ENCODE results near the gene ASB13.

The ASB13 gene

GRCh38 chr10:5647507-5648240 is 18.7 kb downstream of the ASB13 start:
- no peak for DNase-seq (ENCODE audit: low read depth)

DNA sequence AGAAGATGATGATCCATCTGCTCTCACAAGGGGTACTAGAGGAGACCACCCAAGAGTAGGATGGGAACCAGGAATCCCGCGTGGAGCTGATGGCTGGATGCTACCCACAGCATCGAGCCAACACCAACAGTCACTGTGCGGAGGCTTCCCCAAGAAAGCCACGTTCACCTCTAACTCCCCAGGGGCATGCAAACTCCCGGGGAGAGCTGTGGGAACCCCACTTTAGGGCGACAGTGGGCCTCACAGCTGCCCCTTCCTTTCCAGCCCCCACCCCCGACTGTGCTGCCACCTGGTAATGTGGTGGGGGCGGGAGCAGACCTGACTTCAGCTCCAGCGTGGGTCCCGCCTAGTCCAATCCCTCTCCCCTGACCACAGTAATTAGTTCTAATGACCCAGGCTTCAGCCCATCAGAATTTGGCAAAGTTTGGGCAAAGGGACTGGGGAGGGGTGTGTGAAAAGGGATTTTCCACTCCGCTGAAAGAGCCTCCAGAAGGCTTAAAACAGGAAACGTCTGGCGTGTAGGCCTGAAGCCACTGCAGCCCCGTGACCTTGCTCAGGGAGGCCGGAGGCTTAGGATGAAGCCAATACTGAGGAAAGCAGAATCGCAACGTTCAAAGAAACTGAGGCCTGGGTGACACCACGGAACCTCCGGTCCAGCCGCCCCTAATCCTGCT is 20.3 kb downstream of the ASB13 start:
- DNase-seq (ENCODE audit: low read depth): no peak

DNA sequence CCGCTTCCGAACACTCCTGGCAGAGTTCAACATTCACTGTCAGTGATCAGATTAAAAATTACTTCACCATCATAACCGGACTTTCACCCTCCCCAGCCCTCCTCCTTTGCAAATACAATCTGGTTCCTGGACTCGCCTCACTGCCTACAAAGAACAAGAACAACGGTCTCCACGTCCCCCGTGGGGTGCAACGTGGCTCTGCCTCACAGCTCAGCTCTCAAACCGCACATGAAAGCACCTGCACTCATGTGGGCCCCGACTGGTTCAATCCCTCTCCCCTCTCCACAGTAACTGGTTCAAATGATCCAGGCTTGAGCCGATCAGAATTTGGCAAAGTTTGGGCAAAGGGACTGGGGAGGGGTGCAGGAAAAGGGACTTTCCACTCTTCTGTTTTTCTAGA is 21.0 kb downstream of the ASB13 start:
- no peak for DNase-seq (ENCODE audit: low read depth)

DNA sequence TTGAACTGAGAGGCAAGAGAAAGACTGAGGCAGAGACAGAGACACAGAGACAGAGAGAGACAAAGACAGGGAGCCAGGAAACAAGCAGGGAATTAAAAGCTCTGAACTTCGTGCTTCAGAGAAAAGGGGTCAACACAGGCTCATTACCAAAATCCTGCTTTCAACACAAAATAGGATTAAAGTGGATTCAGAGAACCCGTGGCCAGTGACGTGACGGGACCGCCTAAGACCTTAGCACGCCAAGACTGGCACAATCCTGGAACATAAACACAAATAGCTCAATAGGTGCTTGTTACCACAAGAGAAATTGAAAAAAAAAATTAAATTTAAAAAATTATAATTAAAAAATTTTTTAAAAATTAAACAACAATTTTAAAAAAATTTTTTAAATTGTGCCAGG is 21.5 kb downstream of the ASB13 start:
- no peak for DNase-seq (ENCODE audit: low read depth)

DNA sequence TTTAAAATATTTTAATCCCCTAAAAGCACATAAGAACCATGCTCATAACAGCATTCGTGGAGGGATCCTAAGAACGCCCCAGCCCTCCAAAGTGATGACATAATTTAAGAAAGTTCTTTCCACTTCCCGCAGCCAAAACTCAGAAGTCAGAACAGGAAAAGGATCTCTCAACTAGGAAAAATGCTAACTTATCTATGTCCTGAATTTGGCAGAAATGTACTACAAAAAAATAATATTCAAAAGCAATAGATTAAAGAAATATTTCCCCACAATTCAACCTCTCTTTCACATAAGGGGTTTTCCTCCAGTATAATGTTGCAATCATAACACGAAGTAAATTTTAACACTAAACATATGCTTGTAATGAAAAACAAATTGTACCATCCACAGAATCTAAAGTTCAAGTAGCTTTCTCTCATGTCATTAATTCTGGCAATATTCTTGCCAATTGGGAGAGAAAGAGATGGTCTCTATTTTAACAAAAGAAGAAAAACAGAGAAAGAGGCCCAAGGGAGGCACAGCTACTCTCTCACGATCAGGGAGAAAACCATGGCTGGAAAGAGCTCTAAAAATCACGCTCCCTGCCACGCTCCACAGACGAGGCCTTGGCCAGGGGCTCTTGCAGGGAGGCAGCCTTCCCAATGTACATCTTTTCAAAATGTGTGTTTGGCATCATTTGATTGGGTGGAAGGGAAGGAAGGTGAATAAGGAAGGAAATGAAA is 22.9 kb downstream of the ASB13 start:
- no peak for DNase-seq (ENCODE audit: low read depth)

GRCh38 chr10:5641501-5641900 is 24.9 kb downstream of the ASB13 start:
- DNase-seq (ENCODE audit: low read depth): no peak

- no peak for DNase-seq (ENCODE audit: low read depth)
Observed at GRCh38 chr10:5640501-5640900, 25.9 kb downstream of the ASB13 start.

- no peak for DNase-seq (ENCODE audit: low read depth)
Observed at GRCh38 chr10:5640036-5640435, 26.4 kb downstream of the ASB13 start.

DNA sequence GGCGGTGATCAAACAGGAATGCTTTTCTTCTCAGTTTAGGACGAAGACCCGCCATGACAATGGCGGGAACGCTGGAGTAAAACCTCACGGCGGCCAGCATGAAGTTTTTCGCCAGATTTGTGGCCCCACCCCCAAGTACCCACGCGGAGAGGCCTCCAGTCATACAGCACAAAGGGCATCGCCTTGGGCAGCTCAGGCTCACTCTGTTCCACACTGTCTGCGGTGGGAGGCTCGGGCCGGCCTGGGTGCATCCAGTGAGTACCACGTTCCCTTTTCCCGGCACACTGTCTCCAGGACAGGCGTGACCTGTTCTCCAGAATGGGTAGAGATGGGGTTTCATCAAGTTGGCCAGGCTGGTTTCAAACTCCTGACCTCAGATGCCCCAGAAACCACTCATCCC is 27.3 kb downstream of the ASB13 start:
- DNase-seq (ENCODE audit: low read depth): no peak

DNA sequence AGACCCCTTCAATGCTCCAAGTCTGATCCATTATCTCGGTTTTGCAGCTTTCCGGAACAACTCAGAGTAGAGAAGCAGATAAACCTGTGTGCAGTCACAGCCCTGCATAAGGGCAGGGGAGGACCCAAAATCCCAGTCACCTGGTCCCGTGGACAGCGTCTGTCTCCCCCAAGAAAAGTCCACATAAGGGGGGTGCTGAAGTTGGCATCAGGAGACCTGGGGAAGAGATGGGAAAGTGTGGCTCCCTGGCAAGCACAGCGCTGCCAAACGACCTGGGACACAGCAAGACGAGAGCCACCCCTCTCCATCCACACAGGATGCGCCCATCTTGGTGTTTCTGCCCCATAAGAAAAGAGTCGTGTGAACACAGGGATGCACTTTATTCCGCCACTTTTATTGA is 27.9 kb downstream of the ASB13 start:
- no peak for DNase-seq (ENCODE audit: low read depth)

GRCh38 chr10:5634918-5635317 is 31.5 kb downstream of the ASB13 start:
- DNase-seq (ENCODE audit: low read depth): no peak

DNA sequence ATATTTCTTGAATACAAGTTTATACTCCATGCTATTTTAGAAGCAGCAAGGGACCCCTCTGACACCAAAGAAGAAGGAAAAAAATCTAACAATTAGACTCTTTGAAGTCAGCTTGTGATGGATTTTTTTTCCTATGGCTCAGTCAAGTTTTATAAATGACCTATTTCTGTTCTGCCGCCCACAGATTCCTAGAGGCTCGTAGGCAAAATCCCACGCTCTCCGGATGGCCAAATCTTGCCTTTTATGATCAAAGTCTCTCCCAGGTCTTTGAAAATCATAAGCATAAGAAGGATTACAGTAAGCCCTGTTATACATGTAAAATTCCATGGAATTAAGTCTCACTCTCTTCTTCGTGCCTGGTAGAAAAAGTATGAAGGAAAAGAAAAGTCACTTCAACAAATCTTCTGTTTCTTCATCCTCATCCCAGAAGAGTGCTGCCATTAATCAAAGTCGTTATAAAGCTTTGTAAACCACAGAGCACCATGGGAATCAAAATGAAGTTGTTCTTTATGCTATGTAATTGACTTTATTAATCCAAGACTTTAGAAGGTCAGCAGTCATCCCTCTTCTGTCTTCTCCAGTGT is 33.1 kb downstream of the ASB13 start:
- DNase-seq (ENCODE audit: low read depth): no peak

DNA sequence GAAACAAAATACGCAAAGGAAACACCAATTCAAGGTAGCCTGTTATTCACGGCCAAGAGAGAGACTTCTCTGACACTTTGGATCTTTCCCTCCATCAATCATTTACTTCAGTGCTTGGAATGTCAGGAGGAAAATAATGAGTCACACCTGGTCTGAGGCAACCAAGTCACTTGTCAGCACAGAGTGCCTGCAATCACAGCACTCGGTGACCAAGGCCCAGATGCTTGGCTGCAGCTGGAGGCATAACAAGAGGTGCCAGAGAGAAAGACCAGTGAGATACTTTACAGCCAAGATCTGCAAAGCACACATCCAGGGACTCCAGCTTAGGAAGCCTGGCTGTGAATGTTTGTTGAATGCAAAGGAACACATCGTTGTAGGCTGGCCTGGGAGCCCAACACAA is 33.9 kb downstream of the ASB13 start:
- no peak for DNase-seq (ENCODE audit: low read depth)

GRCh38 chr10:5631936-5632335 is 34.5 kb downstream of the ASB13 start:
- no peak for DNase-seq (ENCODE audit: low read depth)

GRCh38 chr10:5630112-5630436 is 36.3 kb downstream of the ASB13 start:
- DNase-seq (ENCODE audit: low read depth): no peak

DNA sequence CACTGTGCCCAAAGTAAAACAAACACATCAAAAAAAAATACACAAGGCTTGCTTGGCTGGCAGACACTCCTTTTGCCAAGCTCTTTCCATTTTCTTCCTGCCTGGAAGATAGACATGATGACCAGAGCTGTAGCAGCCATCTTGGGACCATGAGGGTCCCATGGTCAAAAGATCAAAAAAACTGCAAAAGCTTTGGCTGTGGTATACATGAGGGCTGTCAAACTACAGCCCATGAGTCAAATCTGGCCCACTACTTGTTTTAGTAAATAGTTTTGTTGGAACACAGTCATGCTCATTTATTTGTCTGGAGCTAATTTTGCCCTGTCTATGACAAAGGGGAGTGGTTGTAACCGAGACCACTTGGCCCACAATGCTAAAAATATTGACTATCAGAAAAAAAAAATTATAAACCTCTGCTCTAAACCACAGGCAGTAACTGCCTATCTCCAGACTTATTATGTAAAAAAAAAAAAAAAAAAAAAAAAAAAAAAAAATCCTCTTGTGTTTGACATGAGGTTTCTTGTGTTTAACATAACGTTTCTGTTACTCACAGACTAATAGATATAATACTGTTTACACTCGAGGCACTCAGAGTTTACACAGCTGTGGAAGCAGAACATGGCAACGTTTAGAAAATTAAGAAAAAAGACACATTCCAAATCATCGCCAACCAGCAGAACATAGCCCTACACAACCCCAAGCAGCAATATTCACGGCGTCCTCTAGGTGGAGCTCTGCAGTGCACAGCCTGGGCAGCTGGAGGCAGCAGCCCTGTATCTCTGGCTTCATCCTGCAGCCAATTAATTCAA is 36.9 kb downstream of the ASB13 start:
- DNase-seq (ENCODE audit: low read depth): peak; percentile 70

DNA sequence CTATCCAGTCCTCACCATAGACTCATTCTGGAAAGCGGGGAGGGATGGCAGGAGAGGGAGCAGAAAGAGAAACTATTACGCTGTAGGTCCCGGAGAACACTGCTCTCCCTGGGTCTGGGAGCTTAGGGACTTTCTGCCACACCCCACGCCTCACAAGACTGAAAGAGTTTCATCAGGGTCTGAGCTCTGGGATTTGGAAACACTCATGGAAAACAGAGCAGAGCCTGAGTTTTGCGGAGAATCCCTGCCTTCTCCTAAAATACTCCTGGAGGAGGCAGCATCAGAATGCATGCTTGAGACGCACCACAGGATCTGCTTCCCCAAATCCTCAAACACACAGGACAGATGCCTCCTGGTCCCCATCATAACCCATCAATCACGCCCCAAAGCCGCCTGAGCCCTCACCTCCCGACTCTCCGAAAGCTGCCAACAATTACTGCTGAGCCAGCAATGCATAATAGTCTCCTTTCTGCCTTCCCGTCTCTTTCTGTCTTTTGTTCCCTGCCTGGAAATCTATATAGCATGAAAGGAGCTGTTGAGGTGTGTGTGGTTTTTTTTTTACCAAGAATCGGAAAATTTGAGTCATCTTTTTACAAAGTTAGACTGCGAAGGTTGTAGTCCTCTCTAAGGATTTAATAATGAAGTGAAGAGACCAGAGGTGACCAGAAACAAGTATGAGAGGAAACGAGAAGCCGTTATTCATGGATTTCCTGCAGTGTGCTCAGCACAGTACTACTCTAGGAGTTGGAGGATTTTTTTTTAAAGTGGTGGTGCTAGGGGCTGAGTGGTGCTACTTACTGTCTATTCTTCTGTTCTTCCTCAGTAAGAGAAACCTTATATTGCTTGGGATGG is 37.7 kb downstream of the ASB13 start:
- DNase-seq (ENCODE audit: low read depth): no peak

DNA sequence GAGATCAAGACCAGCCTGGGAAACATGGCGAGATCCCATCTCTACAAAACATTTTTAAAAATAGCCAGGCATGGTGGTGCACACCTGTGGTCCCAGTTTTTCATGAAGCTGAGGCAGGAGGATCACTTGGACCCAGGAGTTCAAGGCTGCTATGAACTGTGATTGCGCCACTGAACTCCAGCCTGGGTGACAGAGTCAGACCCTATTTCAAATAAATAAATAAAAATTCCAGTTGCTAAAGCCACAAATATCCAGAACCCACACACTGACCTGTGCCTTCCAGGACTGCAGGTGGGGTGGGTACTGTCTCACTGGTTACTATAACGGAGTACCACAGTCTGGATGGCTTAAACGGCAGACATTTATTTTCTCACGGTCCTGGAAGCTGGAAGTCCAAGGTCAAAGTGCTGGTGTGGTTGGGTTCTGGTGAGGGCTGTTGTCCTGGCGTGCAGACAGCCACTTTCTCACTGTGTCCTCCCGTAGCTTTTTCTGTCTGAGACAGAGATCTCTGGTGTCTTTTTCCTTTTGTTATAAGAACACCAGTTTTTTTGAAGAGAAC is 38.8 kb downstream of the ASB13 start:
- DNase-seq (ENCODE audit: low read depth): no peak

GRCh38 chr10:5625992-5626777 is 40.2 kb downstream of the ASB13 start:
- no peak for DNase-seq (ENCODE audit: low read depth)

GRCh38 chr10:5624701-5625100 is 41.7 kb downstream of the ASB13 start:
- DNase-seq (ENCODE audit: low read depth): no peak

All from stimulated activated CD8-positive, alpha-beta memory T cell treated with anti-CD3 and anti-CD28 coated beads, Interleukin-4, amount 100 ng/mL, for 24 hours (primary cell).